GM19397 (cell line): ENCODE data around the gene MAB21L2.

Experiments
- ATAC-seq: cut with Tn5 transposase; IDR thresholded peaks from one replicate; pipeline ENCODE4 v1.9.1; 2021; ENCODE audit warnings: mild to moderate bottlenecking, moderate library complexity; ENCODE audit not compliant: unreplicated experiment

Gene MAB21L2

GRCh38 chr4:150574678-150575077 lies 7.3 kb upstream of the MAB21L2 start:
- ATAC-seq, result no peak

DNA sequence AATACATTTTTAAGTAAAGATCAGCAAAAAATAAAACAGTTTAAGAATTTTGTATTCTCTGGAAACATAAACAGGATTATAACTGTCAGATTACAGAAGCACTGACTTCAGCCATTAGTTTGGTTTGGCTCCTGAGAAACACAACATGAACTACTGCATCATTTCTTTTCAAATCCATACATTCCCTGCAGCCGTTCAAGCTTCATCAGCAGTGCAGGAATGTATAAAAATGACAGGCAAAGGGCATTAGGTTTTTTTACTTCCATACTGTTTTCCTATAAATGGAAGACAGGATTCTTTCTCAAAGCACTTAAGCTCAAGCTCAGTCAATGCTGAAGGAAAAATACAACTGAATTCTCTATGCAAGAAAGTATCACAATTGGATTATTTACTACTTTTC lies 4.2 kb upstream of the MAB21L2 start:
- no peak for ATAC-seq

DNA sequence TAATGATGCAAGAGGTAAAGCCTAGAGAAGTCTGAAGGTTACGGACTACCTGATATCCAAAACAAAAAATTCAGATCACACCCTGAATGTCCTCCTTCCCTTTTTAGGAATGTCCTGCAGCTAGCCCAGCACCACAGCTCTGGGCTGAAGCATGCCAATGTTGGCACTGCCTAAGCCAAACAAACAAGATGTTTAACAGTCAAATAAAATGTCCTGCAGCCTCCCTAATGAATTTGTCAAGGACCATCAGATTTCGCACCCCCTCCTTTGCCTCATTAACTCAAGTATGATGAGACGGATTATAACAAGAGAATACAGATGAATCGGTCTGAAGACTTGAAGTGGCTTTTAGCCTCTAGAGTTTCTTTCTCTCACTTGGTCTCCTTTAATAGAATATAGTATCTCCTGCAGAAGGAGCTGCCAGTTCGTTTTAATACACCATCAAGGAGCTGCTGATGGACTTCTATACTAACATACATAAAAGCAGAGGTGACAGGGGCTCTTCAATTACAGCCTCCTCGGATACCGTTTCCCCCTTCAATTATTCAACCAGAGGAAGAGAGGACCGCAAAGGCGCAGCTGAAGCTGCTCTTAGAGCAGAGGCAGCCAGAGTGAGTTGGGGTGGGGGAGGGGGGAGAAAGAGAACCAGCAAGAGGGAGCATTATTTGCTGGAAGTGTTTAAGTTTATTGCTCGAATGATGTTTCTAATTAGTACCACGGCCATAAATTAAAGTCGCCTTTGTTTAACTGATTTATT lies 3.0 kb upstream of the MAB21L2 start:
- no peak for ATAC-seq

GRCh38 chr4:150579551-150580234 lies 2.3 kb upstream of the MAB21L2 start:
- ATAC-seq, result no peak

DNA sequence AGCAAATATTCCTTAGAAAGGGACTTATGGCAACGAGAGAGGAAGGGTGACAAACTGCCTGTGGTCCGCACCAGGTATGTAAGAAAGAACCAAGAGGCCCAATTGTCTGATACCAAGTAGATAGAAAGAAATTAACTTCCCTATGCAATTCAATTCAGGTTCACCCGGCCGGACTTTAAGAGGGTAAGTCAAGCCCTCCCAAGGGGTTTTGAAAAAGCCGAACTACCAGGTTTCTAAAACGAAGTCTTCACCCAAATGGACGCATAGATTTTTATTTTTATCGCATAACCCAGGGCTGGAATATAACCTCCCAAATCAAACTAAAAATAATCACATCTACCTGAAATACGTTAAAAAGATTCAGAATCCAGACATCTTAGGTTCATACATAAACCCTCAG lies 1.6 kb upstream of the MAB21L2 start:
- no peak for ATAC-seq

DNA sequence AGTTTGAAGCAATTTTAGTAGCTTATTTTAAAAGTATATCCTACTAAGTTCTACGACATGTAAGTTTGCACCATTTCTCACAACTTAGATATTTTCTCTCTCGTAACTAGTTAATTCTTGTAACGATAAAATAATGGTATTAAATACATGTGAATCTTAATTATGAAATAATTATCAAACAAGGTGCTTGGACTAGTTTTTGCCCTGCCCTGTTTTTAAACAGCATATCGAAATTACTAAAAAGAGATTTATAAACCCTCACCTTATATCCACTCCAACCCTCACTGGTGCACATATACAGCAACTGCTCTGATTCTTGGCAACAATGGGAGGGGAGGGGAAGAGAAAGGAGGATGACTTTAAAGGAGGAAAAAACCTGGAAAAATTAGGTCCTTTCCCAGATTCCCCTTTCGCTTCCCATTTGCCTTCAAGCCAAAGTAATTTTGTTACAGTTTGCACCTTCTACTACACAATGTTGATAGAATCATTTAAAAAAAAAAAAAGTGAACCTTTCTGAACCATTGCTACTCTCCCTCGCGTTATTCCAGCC lies 820 bp upstream of the MAB21L2 start:
- ATAC-seq, result no peak

GRCh38 chr4:150581641-150582051 lies 305 bp upstream of the MAB21L2 start:
- ATAC-seq, result no peak

DNA sequence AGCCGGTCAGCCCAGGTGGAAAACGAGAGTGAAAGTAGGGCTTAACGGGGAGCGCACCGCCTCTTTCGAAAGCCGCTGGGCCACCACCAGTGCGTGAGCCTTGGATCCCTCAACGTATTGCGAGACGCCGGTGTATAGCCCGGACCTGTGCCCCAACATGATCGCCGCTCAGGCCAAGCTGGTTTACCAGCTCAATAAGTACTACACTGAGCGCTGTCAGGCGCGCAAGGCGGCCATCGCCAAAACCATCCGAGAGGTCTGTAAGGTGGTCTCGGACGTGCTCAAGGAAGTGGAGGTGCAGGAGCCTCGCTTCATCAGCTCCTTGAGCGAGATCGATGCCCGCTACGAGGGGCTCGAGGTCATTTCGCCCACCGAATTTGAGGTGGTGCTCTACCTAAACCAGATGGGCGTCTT lies 929 bp downstream of the MAB21L2 start:
- no peak for ATAC-seq

DNA sequence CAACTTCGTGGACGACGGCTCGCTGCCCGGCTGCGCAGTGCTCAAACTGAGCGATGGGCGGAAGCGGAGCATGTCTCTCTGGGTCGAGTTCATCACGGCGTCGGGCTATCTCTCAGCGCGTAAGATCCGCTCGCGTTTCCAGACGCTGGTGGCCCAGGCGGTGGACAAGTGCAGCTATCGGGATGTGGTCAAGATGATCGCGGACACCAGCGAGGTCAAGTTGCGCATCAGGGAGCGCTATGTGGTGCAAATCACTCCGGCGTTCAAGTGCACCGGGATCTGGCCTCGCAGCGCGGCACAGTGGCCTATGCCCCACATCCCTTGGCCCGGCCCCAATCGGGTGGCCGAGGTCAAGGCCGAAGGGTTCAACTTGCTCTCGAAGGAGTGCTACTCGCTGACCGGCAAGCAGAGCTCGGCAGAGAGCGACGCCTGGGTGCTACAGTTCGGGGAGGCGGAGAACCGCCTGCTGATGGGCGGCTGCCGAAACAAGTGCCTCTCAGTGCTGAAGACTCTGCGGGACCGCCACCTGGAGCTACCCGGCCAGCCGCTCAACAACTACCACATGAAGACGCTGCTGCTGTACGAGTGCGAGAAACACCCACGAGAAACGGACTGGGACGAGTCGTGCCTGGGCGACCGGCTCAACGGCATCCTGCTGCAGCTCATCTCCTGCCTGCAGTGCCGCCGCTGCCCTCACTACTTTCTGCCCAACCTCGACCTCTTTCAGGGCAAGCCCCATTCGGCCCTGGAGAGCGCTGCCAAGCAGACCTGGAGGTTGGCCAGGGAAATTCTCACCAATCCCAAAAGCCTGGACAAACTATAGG lies 1.5 kb downstream of the MAB21L2 start:
- no peak for ATAC-seq

- no peak for ATAC-seq
Measured at GRCh38 chr4:150584111-150584915, 2.4 kb downstream of the MAB21L2 start.

DNA sequence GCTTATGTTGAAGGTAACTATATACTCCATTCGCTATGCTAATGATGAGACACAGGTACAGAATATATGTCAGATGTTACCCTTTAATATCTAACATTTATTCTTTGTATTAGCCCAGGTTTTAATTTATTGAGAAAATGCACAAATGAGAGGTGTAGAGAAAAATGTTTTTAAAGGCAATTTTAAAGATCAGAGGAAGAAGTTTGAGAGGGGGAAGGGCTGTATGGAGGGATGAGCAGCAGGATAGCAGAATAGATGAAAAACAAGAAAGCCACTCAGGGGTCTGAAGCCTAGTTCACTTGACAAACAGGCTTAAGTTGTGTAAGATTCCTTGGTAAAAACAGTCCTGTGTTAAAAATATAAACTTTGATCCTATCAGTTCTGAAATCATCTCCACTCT lies 3.7 kb downstream of the MAB21L2 start:
- ATAC-seq, result no peak

DNA sequence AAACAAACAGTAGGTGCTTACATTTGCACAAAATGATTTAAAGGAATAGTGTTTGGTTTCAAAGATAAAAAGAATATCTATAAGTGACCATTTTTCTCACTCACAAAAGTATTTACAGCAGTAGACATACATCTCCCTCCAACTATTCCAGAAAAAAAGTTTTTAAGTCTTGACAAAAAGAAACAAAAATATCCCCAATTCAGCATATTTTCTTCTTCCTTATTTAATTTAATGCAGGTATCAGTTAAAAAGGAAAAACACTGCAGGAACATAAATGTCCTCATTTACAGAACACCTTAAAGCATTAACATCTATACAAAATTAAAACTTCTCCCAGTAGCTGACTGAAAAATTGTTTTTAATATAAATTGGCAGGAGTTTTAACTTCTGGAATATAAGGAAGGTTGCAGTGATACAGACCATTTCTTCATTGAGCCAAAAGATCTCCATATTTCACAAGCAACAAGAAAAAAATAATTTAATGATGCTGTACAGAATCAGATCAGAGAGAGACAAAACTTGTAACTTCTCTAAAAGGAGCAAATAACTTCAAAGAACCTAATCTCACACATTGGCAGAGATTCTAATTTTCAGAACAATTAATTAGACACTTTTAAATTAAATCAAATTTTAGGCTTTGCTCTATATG lies 4.3 kb downstream of the MAB21L2 start:
- ATAC-seq, result no peak

- no peak for ATAC-seq
Measured at GRCh38 chr4:150588316-150588715, 6.4 kb downstream of the MAB21L2 start.

- ATAC-seq, result no peak
Measured at GRCh38 chr4:150589157-150589556, 7.2 kb downstream of the MAB21L2 start.

GRCh38 chr4:150590631-150591030 lies 8.7 kb downstream of the MAB21L2 start:
- no peak for ATAC-seq

GRCh38 chr4:150591406-150591805 lies 9.5 kb downstream of the MAB21L2 start:
- no peak for ATAC-seq

DNA sequence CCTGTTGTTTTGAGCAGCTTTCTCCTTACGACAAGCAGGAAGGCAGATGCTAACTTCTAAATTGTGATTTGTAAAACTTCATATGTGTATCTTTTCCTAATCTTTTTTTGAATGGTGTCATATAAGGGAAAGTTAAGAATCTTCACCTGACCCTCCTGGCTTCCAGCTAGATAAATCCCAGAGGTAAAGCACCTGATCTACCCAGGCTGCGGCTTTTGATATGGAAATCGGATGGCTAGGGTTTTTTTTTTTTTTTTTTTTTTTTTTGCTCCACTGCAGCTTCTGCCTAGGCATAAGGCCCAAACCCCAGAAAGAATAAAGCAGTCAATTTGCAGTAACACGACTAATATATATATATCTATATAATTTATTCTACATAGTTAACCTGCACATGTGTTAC lies 10.0 kb downstream of the MAB21L2 start:
- no peak for ATAC-seq

- ATAC-seq, result no peak
Measured at GRCh38 chr4:150593996-150594395, 12.0 kb downstream of the MAB21L2 start.

GRCh38 chr4:150598909-150599308 lies 17.0 kb downstream of the MAB21L2 start:
- ATAC-seq, result no peak

DNA sequence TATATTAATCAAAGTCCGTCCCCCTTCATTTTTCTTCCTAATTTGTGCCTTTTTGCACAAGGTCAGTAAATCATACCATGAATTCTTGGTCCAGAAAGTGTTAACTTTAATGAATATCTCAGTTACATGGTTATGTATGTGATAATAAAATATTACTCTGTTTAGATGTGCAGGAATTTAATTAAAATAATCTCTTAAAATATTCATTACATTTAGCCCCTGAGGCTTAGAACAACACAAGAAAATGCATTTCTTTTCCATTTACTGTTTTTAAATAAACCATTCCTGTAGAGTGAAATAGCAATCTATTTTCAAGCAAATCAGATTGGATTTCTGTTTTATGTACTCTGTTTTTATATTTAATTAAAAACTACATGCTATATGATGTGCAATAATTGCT lies 17.6 kb downstream of the MAB21L2 start:
- no peak for ATAC-seq
